Jurkat, Clone E6-1 (cell line): Measurements from ENCODE around the gene PPP4R4.
"Not testable (repeated sequence)": the region's sequence is repeated elsewhere in the genome, so short reads cannot be mapped to it uniquely, and the experiment has no call there.

Source experiments
- DNase-seq: peaks from one replicate; pipeline ENCODE4 v3.0.0-alpha.2; 2011; ENCODE audit warnings: low read depth, low spot score
- H3K4me3 ChIP-seq: 2 replicates; pipeline ENCODE4 v1.5.1; 2011; ENCODE audit warnings: mild to moderate bottlenecking, low read length, control low read depth, moderate library complexity

PPP4R4 gene

DNA sequence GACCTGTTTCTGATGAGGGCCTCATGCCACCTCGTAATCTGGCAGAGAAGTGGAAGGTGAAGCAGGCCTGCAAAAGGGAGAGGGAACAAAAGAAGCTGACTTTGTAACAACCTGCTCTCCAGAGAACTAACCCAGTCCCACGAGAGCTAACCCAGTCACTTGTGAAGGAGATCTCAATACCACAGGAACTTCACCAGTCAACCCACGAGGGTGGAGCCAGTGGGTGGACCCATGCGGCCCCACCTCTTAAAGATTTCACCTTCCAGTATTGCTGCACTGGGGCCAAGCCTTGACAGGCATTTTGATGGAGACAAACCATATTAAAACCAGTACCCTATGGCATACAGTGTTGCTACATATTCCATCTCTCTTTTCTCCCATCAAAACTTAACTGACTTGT lies 63.9 kb downstream of the PPP4R4 start:
- H3K4me3 ChIP-seq = no peak overlapping the region
- DNase-seq = no peak

DNA sequence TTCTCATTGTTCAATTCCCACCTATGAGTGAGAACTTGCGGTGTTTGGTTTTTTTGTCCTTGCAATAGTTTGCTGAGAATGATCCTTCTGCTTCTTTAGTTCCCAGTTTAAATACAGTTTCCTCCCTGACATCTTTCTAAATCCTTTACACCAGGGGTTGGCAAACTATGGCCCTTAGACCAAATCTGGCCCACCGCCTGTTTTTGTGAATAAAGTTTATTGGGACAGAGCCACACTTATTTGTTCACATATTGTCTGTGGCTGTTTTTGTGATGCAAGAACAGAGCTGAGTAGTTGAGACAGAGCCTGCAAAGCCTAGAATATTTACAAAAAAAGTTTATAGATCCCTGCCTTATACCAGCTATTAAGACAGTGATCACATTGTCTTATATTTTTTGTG lies 65.3 kb downstream of the PPP4R4 start:
- H3K4me3 ChIP-seq = no peak overlapping the region
- DNase-seq = no peak

DNA sequence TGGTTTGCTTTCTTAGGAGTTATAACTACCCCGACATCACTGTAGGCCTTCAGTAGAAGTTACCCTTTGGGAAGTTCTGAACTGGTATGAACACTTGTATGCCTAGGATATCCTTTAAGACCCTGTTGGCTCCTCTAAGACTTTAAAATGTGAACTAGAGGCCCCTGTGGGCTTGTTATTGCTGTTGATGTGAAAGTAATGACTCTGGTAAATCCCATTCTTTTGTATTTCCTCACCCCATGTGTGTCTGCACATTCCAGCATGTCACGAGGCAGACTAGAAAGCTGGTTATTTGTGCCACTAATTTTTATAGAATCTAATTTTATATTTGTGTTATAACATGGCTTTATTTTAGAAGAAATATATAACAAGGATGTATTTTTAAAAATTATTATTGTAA lies 70.1 kb downstream of the PPP4R4 start:
- no peak overlapping the region for H3K4me3 ChIP-seq
- DNase-seq = no peak

DNA sequence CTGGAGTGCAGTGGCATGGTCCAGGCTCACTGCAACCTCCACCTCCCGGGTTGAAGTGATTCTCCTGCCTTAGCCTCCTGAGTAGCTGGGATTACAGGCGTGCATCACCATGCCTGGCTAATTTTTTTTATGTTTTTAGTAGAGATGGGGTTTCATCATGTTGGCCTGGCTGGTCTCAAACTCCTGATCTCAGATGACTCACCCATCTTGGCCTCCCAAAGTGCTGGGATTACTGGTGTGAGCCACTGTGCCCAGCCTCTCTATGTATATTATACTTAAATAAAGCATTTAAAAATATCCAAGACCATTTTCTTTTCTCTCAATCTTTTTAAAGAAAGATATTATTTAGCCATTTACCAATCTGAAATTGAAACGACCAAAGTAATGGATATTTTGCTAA lies 90.1 kb downstream of the PPP4R4 start:
- DNase-seq, H3K4me3 ChIP-seq: not testable (repeated sequence)

DNA sequence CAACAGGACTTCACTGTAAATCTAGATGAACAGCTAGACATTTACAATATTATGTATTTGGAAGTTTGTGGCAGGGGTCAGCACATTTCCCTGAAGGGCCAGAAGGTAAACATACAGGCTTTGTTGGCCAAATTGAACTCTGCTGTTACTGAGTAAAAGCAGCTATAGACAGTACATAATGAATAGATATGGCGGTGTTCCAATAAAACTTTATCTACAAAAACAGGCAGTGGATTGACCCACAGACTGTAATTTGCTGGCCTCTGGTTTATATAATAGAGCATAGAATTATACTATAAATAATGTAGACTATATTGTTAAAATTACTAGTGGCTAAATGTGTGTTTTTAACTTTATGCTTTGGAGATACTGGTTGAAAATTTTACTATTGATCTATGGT lies 93.2 kb downstream of the PPP4R4 start:
- no peak overlapping the region for H3K4me3 ChIP-seq
- no peak for DNase-seq

DNA sequence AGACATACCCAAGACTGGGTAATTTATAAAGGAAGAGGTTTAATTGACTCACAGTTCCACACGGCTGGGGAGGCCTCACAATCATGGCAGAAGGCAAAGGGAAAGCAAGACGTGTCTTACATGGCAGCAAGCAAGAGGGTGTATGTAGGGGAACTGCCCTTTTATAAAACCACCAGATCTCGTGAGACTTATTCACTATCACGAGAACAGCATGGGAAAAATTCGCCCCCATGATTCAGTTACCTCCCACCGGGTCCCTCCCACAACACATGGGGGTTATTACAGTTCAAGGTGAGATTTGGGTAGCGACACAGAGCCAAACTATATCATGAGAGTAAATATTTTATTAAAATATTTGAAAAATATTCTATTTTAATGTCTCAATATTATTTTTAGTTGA lies 94.5 kb downstream of the PPP4R4 start:
- DNase-seq, H3K4me3 ChIP-seq: not testable (repeated sequence)

DNA sequence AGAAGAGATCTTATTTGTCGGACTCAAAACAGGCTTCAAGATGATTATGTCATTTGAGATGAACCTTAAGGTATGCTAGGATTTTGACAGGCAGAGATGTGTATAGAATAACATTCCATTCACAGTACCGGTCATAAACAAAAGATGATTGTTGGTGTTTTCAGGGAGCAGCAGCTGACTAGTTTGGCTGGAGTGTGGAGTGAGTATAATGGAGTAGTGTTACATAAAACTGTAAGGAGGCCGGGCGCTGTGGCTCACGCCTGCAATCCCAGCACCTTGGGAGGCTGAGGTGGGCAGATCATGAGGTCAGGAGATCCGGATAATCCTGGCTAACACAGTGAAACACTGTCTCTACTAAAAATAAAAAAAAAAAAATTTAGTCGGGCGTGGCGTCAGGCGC lies 95.0 kb downstream of the PPP4R4 start:
- no peak for DNase-seq

DNA sequence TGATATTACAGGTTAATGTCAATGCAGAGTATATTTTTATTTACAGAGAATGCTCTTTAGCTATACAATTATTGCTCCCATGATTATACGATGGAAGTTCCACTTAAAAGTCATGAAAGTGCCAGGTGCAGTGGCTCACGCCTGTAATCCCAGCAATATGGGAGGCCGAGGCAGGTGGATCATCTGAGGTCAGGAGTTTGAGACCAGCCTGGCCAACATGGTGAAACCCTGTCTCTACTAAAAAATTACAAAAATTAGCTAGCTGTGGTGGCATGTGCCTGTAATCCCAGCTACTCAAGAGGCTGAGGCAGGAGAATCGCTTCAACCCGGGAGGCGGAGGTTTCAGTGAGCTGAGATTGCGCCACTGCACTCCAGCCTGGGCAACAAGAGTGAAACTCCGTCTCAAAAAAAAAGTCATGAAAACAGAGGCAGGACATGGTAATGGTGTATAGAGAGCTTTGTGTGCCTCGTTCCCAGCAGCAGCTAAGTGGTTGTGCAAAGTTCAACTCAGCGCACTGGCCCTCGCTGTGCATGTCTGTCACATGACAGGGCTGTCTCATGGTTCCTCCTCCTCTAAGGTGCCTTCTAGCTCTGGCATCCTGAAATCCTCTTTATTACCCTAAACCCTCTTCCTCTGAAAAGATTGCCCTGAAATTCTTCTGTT lies 102.9 kb downstream of the PPP4R4 start:
- DNase-seq = not testable (repeated sequence)

More for the DNA sequence above, 95.0 kb downstream of the PPP4R4 start:
- no peak overlapping the region for H3K4me3 ChIP-seq

DNA sequence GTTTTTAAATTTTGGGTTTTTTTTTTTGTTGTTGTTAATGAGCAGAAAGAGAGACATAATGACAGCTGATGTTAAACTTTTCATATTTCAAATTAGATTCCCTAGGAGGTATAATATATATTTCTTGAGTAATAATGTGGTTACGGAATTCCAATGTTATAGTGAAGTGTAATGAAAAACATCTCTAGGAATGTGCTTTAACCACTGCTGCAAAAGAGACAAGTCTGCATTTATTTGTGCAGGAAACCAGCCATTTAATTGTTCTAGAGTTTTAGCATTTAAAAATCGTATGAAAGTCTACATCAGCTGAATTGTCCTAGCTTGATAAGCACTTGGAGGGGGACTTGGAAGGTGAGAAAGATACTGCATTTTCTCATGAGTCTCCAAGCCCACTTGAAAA lies 104.6 kb downstream of the PPP4R4 start:
- DNase-seq = no peak
- no peak overlapping the region for H3K4me3 ChIP-seq

More for the DNA sequence above, 102.9 kb downstream of the PPP4R4 start:
- H3K4me3 ChIP-seq = not testable (repeated sequence)

DNA sequence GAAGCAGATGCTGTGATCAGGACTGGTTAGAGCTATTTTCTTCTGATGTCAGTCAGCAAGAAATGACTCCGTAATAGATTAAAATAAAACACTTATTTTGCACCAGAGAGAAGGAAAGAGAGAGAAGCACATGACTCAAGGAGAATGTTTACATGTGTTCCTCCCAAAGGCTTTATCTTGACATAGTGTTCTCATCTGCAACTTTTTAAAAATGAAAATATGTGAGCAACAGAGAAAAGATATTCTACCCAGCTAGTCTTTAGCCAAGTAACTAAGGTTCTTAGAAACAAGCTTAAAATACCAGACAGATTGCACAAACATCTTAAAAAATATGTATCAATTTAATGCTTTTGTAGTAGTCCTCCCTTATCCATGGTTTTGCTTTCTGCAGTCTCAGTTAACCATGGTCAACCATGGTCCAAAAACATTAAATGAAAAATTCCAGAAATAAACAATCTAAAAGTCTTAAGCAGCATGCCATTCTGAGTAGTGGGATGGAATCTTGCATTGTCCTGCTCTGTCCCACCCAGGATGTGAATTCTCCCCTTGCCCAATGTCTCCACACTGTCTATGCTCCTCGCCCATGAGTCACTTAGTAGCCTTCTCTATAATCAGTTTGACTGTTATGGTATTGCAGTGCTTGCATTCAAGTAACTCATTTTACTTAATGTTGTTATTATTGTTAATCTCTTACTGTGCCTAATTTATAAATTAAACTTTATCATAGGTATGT lies 109.0 kb downstream of the PPP4R4 start:
- no peak overlapping the region for H3K4me3 ChIP-seq
- no peak for DNase-seq

DNA sequence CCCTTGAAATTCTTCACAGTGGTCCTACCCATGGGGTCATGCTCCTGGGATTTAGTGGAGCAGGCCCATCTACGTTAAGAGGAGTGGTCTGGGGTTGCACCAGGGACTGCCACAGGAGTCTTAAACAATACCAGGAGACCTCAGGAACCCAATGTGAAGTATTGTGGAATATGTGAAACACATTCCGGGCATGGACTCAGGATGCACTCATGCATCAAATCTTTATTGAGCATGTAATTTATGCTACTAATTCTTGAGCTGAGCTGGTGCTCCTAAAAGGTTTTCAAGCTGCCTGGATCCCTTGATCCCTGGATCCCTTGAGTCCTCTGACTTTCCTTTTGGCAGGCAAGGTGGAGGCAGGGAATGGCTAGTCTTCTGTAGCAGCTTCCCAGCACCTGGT lies 110.1 kb downstream of the PPP4R4 start:
- no peak for DNase-seq
- H3K4me3 ChIP-seq = no peak overlapping the region

DNA sequence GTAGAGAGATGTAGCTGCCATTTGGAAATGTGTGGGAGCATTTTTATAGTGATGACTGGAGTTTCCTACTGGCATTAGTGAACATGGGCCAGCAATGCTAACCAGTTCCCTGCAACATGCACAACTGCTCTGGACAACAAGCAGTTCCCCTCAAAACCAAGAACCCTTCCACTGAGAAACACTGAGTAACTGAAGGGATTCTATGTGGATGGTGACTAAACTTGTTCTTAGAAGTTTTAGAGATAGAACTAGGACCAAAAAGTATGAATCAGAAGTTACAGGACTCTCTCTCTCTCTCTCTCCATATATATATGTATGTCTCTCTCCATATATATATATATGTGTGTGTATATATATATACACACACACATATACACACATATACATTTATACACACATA lies 111.0 kb downstream of the PPP4R4 start:
- no peak for DNase-seq
- no peak overlapping the region for H3K4me3 ChIP-seq

DNA sequence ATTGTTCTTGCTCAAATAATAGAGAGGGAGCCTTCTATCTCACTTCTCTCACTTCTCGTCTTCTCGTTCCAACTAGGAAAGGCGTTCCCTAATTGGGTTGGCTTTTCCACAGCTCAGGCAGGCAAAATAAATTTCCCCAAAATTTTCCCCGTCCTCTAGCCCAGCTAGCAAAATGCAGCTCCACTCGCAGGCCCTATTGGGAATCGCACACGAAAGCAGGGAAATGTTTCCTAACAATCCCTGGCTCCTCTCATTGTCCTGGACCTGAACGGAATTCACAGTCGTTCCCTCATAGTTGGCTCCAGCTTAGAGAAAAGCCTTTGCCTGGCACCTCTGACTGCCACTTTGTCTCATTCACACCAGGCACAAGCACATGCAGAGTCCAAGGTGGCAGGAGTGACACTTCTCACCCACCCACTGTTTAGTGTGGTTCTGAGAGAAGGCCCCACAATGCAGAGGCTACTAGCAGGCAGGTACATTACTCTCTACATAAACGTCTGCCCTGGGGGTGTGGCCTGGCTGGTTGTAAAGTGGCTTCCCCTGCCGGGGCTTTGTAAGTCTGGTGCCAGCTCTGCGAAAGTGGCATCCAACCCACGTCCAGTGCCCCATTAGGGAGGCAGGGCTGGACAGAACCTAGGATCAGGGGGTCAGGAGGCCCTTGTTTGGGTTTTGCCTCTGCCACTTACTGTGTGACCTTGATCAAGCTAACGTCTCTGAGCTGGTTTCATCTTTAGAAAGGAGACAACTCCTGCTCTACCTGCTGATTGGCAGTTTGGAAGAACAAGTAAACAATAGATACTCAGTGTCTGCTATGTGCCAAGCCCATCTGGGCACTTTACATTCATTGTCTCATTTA lies 114.7 kb downstream of the PPP4R4 start:
- H3K4me3 ChIP-seq = no peak overlapping the region
- no peak for DNase-seq

DNA sequence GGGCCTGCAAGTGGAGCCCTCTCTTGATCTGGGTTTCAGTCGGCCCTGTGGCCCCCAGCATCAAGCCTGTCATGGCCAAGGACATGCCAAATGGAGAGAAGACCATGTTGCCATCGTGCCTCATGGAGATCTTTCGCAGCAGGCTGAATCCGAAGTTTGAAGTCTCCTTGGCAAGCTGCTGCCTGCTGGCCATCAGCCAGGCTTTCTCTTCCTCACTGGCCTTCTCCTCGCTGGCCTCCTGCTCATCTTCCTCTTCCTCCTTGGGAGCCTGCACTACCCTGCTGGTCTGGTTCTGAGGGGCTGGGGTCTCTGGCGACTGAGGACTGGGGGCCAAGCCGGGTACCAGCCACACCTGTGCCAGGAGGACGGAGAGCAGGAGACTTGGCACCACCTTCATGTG lies 116.1 kb downstream of the PPP4R4 start:
- H3K4me3 ChIP-seq = no peak overlapping the region

DNA sequence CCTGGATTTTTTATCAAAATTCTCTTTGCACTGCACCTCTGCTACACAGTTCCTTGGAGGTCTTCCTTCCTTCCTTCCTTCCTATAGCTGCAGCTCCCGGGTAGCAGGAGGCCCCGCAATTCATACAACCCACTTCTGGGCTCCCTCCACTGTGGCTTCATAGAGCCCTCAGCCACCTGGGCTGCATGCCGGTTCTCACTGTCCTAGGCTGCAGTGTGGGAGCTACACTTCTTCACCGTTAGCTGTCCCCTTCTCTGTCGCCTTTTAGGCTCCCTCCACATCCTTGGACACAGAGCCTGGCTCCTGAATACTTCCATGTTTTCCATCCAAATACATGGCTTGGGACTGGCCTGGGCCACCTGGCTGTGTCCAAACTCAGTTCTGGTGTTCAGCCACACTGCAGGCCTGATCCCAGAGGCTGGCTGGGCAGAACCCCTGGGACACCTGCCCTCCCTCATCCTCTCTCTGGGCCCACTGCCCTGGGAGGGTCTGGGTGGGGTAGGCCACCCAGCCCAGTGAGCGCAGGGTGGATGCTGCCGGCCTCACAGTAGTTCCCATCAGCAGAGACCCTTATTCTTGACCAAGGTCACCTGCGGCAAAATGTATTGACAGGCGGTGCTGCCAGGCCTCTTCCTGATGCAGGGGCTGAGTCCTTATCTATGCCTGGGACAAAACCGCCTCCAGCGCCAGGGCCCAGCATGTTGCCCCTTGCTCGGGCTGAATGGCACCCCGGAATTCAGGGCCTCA lies 117.2 kb downstream of the PPP4R4 start:
- H3K4me3 ChIP-seq = no peak overlapping the region

More for the DNA sequence above, 116.1 kb downstream of the PPP4R4 start:
- no peak for DNase-seq

DNA sequence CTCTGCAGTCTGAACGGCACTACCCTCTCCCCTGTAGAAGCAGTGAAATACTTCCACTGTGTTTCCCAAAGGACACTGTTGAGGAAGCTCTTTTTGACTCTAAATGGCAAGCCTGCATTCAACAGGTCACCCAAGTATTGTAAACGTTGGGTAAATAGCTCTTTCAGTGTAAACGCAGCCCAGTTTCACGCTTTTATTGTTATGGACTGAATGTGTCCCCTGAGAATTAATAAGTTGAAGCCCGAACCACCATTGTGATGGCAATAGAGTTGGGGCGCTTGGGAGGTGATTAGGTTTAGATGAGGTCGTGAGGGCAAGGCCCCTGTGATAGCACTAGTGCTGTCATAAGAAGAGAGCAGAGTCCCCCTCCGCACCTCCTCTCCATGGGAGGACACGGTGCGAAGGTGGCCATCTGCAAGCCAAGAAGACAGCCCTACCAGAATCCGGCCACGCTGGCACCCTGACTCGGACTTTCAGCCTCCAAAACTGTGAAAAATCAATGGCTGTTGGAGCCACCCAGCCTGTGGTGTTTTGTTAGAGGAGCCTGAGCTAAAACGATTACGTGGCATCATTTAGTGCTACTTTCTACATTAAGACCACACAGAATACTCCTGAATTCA lies 117.9 kb downstream of the PPP4R4 start:
- DNase-seq = no peak
- no peak overlapping the region for H3K4me3 ChIP-seq

More for the DNA sequence above, 117.2 kb downstream of the PPP4R4 start:
- no peak for DNase-seq

DNA sequence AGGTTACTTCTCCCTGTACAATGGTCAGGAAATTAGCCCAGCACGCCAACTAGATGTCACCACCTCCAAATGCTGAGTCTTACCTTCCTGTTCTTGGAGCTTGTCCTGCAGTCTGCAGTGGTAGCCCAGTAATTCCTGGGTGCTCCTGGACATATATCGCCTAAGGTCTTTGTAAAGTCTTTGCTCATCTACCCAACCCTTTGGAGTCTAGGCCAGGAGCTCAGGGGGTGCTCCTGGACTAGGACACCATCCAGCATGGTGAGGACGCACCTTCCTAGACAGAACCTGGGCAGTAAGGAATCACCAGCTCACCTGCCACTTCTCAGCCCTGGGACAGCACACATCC lies 118.4 kb downstream of the PPP4R4 start:
- no peak overlapping the region for H3K4me3 ChIP-seq
- no peak for DNase-seq

DNA sequence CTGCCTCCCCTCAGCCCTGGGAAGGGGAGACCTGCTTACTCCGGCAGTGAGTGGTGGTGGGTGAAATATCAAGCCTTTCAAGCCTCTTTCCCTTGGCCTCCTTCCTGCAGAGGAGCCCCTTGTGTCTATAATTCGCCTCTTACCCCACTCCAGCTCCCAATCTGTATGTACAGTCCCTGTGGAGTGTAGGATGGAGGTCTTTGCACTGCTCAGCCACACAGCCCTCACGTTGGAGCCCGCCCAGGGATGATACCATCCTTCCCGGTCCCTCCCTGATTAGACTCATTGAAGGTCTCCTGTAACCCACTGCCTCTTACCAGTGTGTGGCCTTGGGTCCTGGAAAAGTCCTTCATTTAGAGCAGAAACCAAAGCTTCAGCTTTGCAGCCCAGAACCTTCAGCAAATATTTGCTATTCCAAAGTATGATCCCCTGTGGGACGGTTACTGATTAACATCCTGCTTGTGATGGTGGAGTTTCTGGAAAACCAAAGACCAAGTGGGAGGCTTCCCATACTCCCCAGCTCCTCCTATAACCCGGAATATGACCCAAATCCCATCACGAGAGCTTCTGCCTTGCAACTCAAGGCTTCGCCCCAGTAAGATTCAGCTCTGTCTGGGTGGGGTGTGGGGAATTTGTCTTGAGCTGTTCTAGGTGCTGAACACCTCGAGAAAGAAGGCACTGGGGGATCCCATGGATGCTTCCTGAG lies 118.9 kb downstream of the PPP4R4 start, which contains the start of gene SERPINA10:
SERPINA10 (minus strand) TSS at position 397 of the 706 bp plus-strand sequence. CDS start 2,675 bp downstream, outside the sequence.
- no peak for DNase-seq
- no peak within 1 kb of the TSS for H3K4me3 ChIP-seq
